SU-DHL-6 (cell line): ENCODE data around the gene TMEM218.

ENCODE experiments used
- H2AFZ ChIP-seq: fragments of 200-600 bp; sonication (generic); 2 replicates; pipeline ENCODE4 v1.6.1; 2014; ENCODE audit warnings: low read depth, mild to moderate bottlenecking, moderate library complexity, mixed read lengths, antibody characterized with exemption, low read length; ENCODE audit not compliant: severe bottlenecking
- H3F3A ChIP-seq: fragments of 200-600 bp; shearing (Covaris generic); 2 replicates; pipeline ENCODE4 v1.6.0; 2016; ENCODE audit warnings: antibody characterized with exemption, mild to moderate bottlenecking; ENCODE audit not compliant: insufficient read depth
- H3K27ac ChIP-seq: fragments of 200-600 bp; sonication (generic); 2 replicates; pipeline ENCODE4 v1.5.1; 2016; ENCODE audit warnings: low read depth, mild to moderate bottlenecking, low read length, moderate library complexity, mixed read lengths
- H3K27me3 ChIP-seq: fragments of 200-600 bp; sonication (generic), shearing (Covaris generic); 2 replicates; pipeline ENCODE4 v1.6.0; 2014; ENCODE audit warnings: mild to moderate bottlenecking, low read length
- H3K36me3 ChIP-seq: fragments of 200-600 bp; sonication (generic); 2 replicates; pipeline ENCODE4 v1.6.1; 2014; ENCODE audit warnings: mild to moderate bottlenecking, low read length, mixed read lengths
- H3K4me2 ChIP-seq: fragments of 300-600, 200-600 bp; shearing (Covaris generic), sonication (generic); 2 replicates; pipeline ENCODE4 v1.6.0; 2014; ENCODE audit warnings: low read length, low read depth, mild to moderate bottlenecking; ENCODE audit not compliant: poor library complexity, severe bottlenecking
- H3K4me3 ChIP-seq: fragments of 200-600 bp; sonication (generic); 2 replicates; pipeline ENCODE4 v1.5.1; 2014; ENCODE audit warnings: antibody characterized with exemption, low read length, mild to moderate bottlenecking, mixed read lengths; ENCODE audit not compliant: insufficient read depth, poor library complexity, severe bottlenecking
- H3K79me2 ChIP-seq: fragments of 200-600 bp; sonication (generic); 2 replicates; pipeline ENCODE4 v1.6.1; 2014; ENCODE audit warnings: mild to moderate bottlenecking, low read length, moderate library complexity; ENCODE audit not compliant: insufficient read depth
- H3K9ac ChIP-seq: fragments of 200-600 bp; sonication (generic); 2 replicates; pipeline ENCODE4 v1.7.0; 2014; ENCODE audit warnings: mild to moderate bottlenecking, low read length
- H3K9me2 ChIP-seq: fragments of 200-600 bp; sonication (generic); replicated peaks from 2 replicates; pipeline ENCODE4 v1.6.1; 2014; ENCODE audit warnings: low read length; ENCODE audit not compliant: insufficient read depth
- H3K9me3 ChIP-seq: fragments of 200-600 bp; sonication (generic); 2 replicates; pipeline ENCODE4 v1.6.1; 2014; ENCODE audit warnings: low read length, mixed read lengths; ENCODE audit not compliant: insufficient read depth
- H4K20me1 ChIP-seq: fragments of 200-600 bp; sonication (generic); 2 replicates; pipeline ENCODE4 v1.6.1; 2014; ENCODE audit warnings: low read depth, mild to moderate bottlenecking, antibody characterized with exemption, low read length, moderate library complexity, mixed read lengths
- EZH2phosphoT487 ChIP-seq: fragments of 200-600 bp; sonication (generic), shearing (Covaris generic); conservative IDR thresholded peaks from 2 replicates; pipeline ENCODE4 v1.6.1; 2018; ENCODE audit warnings: mild to moderate bottlenecking, antibody characterized with exemption, low read length, moderate library complexity, mixed read lengths
- TF ChIP-seq, protein P1 (sequence below): fragments of 200-600 bp; sonication (generic); IDR thresholded peaks from one replicate; pipeline ENCODE4 v1.5.1; 2017; ENCODE audit warnings: antibody characterized with exemption, mild to moderate bottlenecking, low read length, moderate library complexity; ENCODE audit not compliant: insufficient read depth, poor library complexity, severe bottlenecking

The TMEM218 gene

DNA sequence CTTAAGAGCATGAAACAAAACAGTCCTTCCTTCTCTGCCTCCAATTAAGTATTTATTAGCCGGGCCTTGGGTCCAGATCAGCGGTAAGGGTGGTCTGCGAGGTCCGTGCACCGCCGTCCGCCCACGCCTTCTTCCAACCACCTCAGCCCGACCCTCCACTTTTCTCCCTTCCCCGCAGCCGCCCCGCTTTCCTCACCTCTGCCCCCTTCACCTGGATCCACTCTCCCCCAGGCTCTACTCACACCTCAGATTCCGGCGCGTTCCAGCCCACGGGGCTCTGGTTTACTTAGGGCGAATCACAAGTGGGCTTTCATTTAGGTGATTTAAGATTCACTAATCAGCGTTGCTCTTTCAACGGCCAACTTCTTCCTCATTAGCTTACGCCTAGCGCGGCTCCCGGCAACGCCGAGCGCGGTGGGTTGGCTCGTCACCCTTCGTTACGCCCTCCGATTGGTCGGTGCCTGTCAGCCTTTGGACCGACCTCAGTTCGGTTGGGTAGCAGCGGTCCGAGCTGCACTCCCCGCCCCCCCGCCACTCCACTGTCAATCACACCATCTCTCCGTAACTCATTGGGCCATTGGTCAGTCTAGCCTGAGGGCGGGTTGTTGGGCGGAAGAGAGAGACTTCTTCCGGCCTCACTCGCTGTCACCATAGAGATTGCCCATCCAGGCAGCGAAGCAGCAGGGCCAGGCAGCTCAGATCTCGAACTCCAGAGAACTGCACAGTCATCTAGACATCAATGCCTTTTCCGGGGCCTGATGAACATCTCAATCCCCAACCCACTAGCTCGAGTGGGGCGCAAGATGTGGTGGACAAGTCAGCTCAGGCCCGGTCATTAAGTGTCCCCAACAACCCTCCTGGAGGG is at the start of gene TMEM218:
Gene TMEM218 (minus strand): TSS at position 284 of the 865 bp plus-strand sequence. CDS start 9,385 bp downstream, outside the sequence.
- H3K9me3 ChIP-seq: no peaks in the 10 kb centered on the region
- peak within 1 kb of the TSS; percentile 65 for H2AFZ ChIP-seq
- H3K9ac ChIP-seq: peak within 1 kb of the TSS; percentile 71
- peak within 1 kb of the TSS; percentile 38 for H3K27ac ChIP-seq
- H3K4me2 ChIP-seq: peak within 1 kb of the TSS; percentile 84
- no peaks in the 10 kb centered on the region for H3K27me3 ChIP-seq
- no peaks in the 10 kb centered on the region for H3K9me2 ChIP-seq
- H3F3A ChIP-seq: peaks cover 2% of the 10 kb centered on the region
- no peaks in the 10 kb centered on the region for H4K20me1 ChIP-seq
- H3K36me3 ChIP-seq: 0 out of 2 replicates have a peak, but pooled peaks cover 2% of the 10 kb centered on the region
- no peak for TF ChIP-seq EZH2phosphoT487
- TF ChIP-seq, protein P1, sequence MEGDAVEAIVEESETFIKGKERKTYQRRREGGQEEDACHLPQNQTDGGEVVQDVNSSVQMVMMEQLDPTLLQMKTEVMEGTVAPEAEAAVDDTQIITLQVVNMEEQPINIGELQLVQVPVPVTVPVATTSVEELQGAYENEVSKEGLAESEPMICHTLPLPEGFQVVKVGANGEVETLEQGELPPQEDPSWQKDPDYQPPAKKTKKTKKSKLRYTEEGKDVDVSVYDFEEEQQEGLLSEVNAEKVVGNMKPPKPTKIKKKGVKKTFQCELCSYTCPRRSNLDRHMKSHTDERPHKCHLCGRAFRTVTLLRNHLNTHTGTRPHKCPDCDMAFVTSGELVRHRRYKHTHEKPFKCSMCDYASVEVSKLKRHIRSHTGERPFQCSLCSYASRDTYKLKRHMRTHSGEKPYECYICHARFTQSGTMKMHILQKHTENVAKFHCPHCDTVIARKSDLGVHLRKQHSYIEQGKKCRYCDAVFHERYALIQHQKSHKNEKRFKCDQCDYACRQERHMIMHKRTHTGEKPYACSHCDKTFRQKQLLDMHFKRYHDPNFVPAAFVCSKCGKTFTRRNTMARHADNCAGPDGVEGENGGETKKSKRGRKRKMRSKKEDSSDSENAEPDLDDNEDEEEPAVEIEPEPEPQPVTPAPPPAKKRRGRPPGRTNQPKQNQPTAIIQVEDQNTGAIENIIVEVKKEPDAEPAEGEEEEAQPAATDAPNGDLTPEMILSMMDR: no peak
- peak within 1 kb of the TSS; percentile 84 for H3K4me3 ChIP-seq
- peaks cover 12% of the 10 kb centered on the region; the same call in 1 of the 2 replicates for H3K79me2 ChIP-seq

DNA sequence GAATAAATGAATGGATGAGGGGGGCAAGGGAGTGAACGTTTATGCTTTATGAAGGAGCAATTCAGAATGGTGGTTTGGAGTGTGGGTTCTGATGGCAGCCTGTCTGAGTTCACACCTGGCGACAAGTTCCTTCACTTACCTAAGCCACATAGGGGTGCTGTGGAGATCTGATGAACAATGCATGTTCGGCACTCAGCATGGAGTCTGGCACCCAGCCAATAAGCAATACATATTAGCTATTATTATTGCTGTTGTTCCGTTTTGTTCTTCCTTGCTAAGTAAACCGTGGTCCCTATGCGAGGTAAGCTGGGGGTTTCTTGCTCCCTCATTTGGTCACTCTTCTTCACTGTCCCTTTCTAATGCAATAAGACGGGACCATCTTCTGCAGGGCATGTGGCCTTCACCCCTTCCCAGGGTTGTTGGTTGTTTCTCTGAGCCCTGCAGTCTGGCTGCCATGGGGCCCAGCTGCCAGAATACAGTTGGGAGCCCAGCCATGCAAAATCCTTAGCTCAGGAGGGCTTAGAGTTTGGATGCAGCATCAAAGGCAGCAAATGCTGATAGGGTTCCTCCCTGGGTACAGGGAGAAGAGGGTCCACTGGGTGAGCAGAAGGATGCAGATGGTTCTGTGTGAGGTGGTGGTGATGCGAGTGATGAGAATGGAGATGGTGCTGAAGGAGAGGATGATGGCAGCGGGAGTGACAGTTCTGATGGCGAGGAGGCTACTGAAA is 46.7 kb upstream of the TMEM218 start:
- H3K9me3 ChIP-seq: peaks cover 5% of the 10 kb centered on the region; the same call in 1 of the 2 replicates

DNA sequence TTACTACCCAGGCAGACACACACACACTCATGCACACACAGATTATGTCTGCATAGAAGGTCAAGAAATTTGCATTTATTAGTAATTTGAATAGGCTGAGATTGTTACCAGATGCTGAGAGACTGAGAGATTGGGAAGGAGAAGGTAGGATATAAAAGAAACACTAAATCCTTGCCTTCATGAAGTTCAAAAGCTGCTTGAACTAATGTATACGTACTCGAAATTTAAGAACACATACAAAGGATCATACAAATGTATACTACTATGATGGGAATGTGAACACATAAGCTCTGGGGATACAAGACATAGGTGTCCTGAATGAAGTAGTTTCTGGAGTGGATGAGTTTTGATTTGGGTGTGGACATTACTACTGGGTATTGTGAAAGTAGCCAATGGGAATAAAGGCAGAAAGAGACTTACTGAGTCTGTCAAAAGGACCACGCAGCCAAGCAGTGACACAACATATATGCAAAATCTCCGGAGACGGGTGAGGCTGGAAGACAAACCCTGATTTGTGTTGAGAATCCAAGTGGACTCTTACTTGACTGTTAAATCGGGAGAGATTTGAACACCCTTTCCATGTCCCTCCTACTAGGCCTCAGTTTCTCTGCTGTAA is 45.8 kb upstream of the TMEM218 start:
- TF ChIP-seq, protein P1: no peak
- TF ChIP-seq EZH2phosphoT487: no peak
- H3K9ac ChIP-seq: no peak overlapping the region

More for the DNA sequence above, 46.7 kb upstream of the TMEM218 start:
- Histone ChIP-seq H3K9ac (no peak overlapping the region), H3K27me3 (no peaks in the 10 kb centered on the region), H3K9me2 (no peaks in the 10 kb centered on the region), H3K4me3 (no peak overlapping the region), H2AFZ (no peak overlapping the region), H3K4me2 (no peak overlapping the region), H4K20me1 (no peaks in the 10 kb centered on the region), H3K79me2 (no peaks in the 10 kb centered on the region), H3K27ac (no peak overlapping the region), H3K36me3 (no peaks in the 10 kb centered on the region), H3F3A (no peaks in the 10 kb centered on the region)
- TF ChIP-seq, protein P1: no peak
- no peak for TF ChIP-seq EZH2phosphoT487

More for the DNA sequence above, 45.8 kb upstream of the TMEM218 start:
- Histone ChIP-seq H3K27me3 (no peaks in the 10 kb centered on the region), H3K4me2 (no peak overlapping the region), H3K27ac (no peak overlapping the region), H3F3A (no peaks in the 10 kb centered on the region), H2AFZ (no peak overlapping the region), H3K36me3 (no peaks in the 10 kb centered on the region), H4K20me1 (no peaks in the 10 kb centered on the region), H3K9me2 (no peaks in the 10 kb centered on the region), H3K79me2 (no peaks in the 10 kb centered on the region), H3K4me3 (no peak overlapping the region), H3K9me3 (peaks cover 5% of the 10 kb centered on the region; the same call in 1 of the 2 replicates)
